Trophoblast cell (in vitro differentiated cells and primary cell): Measurements from ENCODE around the gene AQP1.

ENCODE experiments used
- DNase-seq, 2 donors: peaks; one replicate each; pipeline ENCODE4 v3.0.0-alpha.2; 2016
- H2AFZ ChIP-seq: 2 replicates; pipeline ENCODE4 v1.6.1; 2013; ENCODE audit warnings: low read length, moderate library complexity, mild to moderate bottlenecking; ENCODE audit not compliant: insufficient read depth, poor library complexity
- H2AK5ac ChIP-seq: 2 replicates; pipeline ENCODE4 v1.6.1; 2013; ENCODE audit warnings: mild to moderate bottlenecking, low read length
- H2BK120ac ChIP-seq: 2 replicates; pipeline ENCODE4 v1.6.1; 2013; ENCODE audit warnings: low read length, mild to moderate bottlenecking, moderate library complexity; ENCODE audit not compliant: insufficient read depth, poor library complexity
- H2BK12ac ChIP-seq: 2 replicates; pipeline ENCODE4 v1.6.1; 2013; ENCODE audit warnings: mild to moderate bottlenecking, low read length, moderate library complexity
- H2BK5ac ChIP-seq: 2 replicates; pipeline ENCODE4 v1.6.1; 2013; ENCODE audit warnings: low read length, low read depth, moderate library complexity, mild to moderate bottlenecking; ENCODE audit not compliant: poor library complexity
- H3K14ac ChIP-seq: 2 replicates; pipeline ENCODE4 v1.6.1; 2013; ENCODE audit warnings: mild to moderate bottlenecking, low read length
- H3K18ac ChIP-seq: 2 replicates; pipeline ENCODE4 v1.6.1; 2013; ENCODE audit warnings: mild to moderate bottlenecking, low read length
- H3K23ac ChIP-seq: 2 replicates; pipeline ENCODE4 v1.6.1; 2013; ENCODE audit warnings: low read length
- H3K27ac ChIP-seq: 2 replicates; pipeline ENCODE4 v1.5.1; 2013; ENCODE audit warnings: low read depth, mild to moderate bottlenecking, inconsistent platforms, low read length, moderate library complexity
- H3K27me3 ChIP-seq: 2 replicates; pipeline ENCODE4 v1.6.1; 2013; ENCODE audit warnings: inconsistent platforms, mild to moderate bottlenecking, low read length, moderate library complexity; ENCODE audit not compliant: insufficient read depth
- H3K36me3 ChIP-seq, 2 experiments: 1 replicate in 1 of 2; 2 replicates in 1 of 2; pipeline ENCODE4 v1.6.1; 2013; ENCODE audit warnings: low read length in 2 of 2, mild to moderate bottlenecking in 2 of 2, moderate library complexity in 1 of 2; ENCODE audit not compliant: insufficient read depth in 2 of 2, control insufficient read depth in 1 of 2
- H3K4ac ChIP-seq: 2 replicates; pipeline ENCODE4 v1.6.1; 2013; ENCODE audit warnings: low read depth, mild to moderate bottlenecking, low read length, moderate library complexity
- H3K4me1 ChIP-seq, 2 experiments: 1 replicate in 1 of 2; 2 replicates in 1 of 2; pipeline ENCODE4 v1.6.1; 2013; ENCODE audit warnings: low read length in 2 of 2, mild to moderate bottlenecking in 2 of 2, moderate library complexity in 1 of 2; ENCODE audit not compliant: insufficient read depth in 2 of 2, control insufficient read depth in 1 of 2
- H3K4me2 ChIP-seq: 2 replicates; pipeline ENCODE4 v1.6.1; 2013; ENCODE audit warnings: inconsistent platforms, mild to moderate bottlenecking, low read length, moderate library complexity
- H3K4me3 ChIP-seq: 2 replicates; pipeline ENCODE4 v1.5.1; 2013; ENCODE audit warnings: mild to moderate bottlenecking, low read depth, low read length, inconsistent platforms
- H3K79me1 ChIP-seq: one replicate; pipeline ENCODE4 v1.6.1; 2013; ENCODE audit warnings: low read length
- H3K79me2 ChIP-seq: 2 replicates; pipeline ENCODE4 v1.6.1; 2013; ENCODE audit warnings: low read length, mild to moderate bottlenecking; ENCODE audit not compliant: control insufficient read depth, insufficient read depth, poor library complexity
- H3K9ac ChIP-seq: 2 replicates; pipeline ENCODE4 v1.6.1; 2013; ENCODE audit warnings: mild to moderate bottlenecking, low read length
- H3K9me3 ChIP-seq: 2 replicates; pipeline ENCODE4 v1.6.1; 2013; ENCODE audit warnings: low read depth, mild to moderate bottlenecking, control low read depth, inconsistent platforms, low read length; ENCODE audit not compliant: insufficient read depth
- H4K12ac ChIP-seq: 2 replicates; pipeline ENCODE4 v1.6.1; 2013; ENCODE audit warnings: low read depth, mild to moderate bottlenecking, low read length, moderate library complexity
- H4K8ac ChIP-seq: 2 replicates; pipeline ENCODE4 v1.6.1; 2013; ENCODE audit warnings: low read depth, mild to moderate bottlenecking, low read length, moderate library complexity
- H4K91ac ChIP-seq: one replicate; pipeline ENCODE4 v1.6.1; 2013; ENCODE audit warnings: low read depth, mild to moderate bottlenecking, low read length, moderate library complexity
- WGBS: extraction: QIAGEN DNeasy Blood & Tissue Kit; methylation state at CpG from one replicate; pipeline ENCODE4 v1.1.7; 2013; ENCODE audit warnings: missing lambda C conversion rate; ENCODE audit not compliant: insufficient read length, insufficient coverage; ENCODE audit errors: extremely low coverage; 5-methylcytosine and 5-hydroxymethylcytosine counted together

Gene AQP1

DNA sequence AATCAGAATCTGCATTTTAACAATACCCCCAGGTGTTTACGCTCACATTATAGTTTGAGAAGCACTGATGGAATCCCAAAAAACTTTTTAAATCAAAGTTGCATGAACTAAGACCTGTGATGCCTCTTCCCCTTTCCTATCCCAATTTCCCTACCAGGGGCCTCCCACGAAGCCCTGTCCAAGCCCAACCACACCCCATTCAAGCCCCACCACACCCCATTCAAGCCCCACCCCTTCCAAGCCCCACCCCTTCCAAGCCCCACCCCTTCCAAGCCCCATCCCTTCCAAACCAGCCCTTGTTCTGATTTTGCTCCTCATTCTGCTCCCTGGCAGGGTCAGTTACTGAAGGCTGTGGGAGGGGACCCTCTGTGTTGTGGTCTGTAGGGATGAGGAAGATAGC, 9.8 kb upstream of the AQP1 start:
- no peak overlapping the region for H2AK5ac ChIP-seq
- no peak overlapping the region for H3K9ac ChIP-seq
- WGBS, result no CpG with 5 or more reads among the region's 2 CpGs
- no peak overlapping the region for H3K18ac ChIP-seq
- no peak overlapping the region for H2BK5ac ChIP-seq
- no peaks in the 10 kb centered on the region for H3K36me3 ChIP-seq
- no peak overlapping the region for H2BK12ac ChIP-seq
- H4K91ac ChIP-seq, result no peak overlapping the region
- H3K27me3 ChIP-seq, result no peaks in the 10 kb centered on the region
- no peak overlapping the region for H3K27ac ChIP-seq
- H3K4me3 ChIP-seq, result no peak overlapping the region
- H3K79me2 ChIP-seq, result no peaks in the 10 kb centered on the region
- no peaks in the 10 kb centered on the region for H3K4me1 ChIP-seq
- no peak overlapping the region for H3K14ac ChIP-seq
- no peaks in the 10 kb centered on the region for H3K9me3 ChIP-seq
- no peak overlapping the region for H3K4me2 ChIP-seq
- DNase-seq, result no peak
- H3K79me1 ChIP-seq, result no peaks in the 10 kb centered on the region
- no peak overlapping the region for H4K8ac ChIP-seq
- no peak overlapping the region for H3K4ac ChIP-seq
- no peak overlapping the region for H4K12ac ChIP-seq
- H2AFZ ChIP-seq, result no peak overlapping the region
- H2BK120ac ChIP-seq, result no peak overlapping the region
- no peak overlapping the region for H3K23ac ChIP-seq

DNA sequence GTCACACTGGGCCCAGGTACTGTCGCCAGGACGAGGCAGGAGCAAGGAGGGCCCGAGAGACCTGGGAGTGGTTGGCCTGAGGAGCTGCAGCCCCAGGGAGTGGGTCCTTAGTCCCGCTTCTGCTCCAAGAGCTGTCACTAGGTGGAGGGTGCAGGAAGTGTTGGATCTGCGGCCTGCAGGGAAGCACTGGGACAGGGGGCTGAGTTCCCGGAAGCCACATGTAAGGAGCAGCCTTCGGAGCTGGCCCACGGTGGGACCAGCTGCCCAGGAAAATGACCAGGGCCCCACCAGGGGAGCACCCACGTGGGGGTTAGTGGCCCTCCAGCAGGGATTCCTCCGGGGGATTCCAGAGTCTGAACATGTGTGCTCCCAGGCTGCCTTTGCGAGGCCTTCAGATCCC, 9.2 kb upstream of the AQP1 start:
- no peak overlapping the region for H3K18ac ChIP-seq
- H2BK12ac ChIP-seq, result no peak overlapping the region
- no peak overlapping the region for H3K14ac ChIP-seq
- no peak overlapping the region for H2BK5ac ChIP-seq
- H3K27ac ChIP-seq, result no peak overlapping the region
- H3K36me3 ChIP-seq, result no peaks in the 10 kb centered on the region
- no peak overlapping the region for H3K4me3 ChIP-seq
- no peak overlapping the region for H2AFZ ChIP-seq
- H3K4me2 ChIP-seq, result no peak overlapping the region
- H3K4ac ChIP-seq, result no peak overlapping the region
- no CpG with 5 or more reads among the region's 11 CpGs for WGBS
- H3K4me1 ChIP-seq, result no peaks in the 10 kb centered on the region
- DNase-seq, result no peak
- no peak overlapping the region for H2AK5ac ChIP-seq
- H4K12ac ChIP-seq, result no peak overlapping the region
- no peak overlapping the region for H4K8ac ChIP-seq
- H2BK120ac ChIP-seq, result no peak overlapping the region
- no peak overlapping the region for H3K9ac ChIP-seq
- no peaks in the 10 kb centered on the region for H3K79me1 ChIP-seq
- H3K9me3 ChIP-seq, result no peaks in the 10 kb centered on the region
- no peak overlapping the region for H3K23ac ChIP-seq
- H3K79me2 ChIP-seq, result no peaks in the 10 kb centered on the region
- no peaks in the 10 kb centered on the region for H3K27me3 ChIP-seq
- no peak overlapping the region for H4K91ac ChIP-seq

DNA sequence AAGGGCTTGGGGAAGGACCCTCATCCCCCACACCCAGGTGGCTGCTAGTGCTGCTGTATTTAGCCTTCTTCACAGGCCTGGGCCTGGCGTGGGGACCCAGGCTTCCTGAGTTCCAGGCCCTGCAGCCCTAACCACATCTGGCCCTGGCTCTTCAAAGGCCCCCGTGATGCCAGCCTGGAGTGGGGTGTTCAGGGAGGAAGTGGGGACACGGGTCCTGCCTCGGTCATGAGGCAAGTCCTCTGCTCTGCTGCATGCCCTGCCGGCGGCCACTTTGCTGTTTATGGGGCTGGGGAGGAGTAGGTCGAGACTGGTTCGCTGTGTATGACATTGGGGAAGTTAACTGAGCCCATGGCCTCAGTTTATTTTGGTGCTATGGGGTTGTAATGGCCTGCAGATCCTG, 8.5 kb upstream of the AQP1 start:
- no CpG with 5 or more reads among the region's 8 CpGs for WGBS
- DNase-seq, result no peak
- no peaks in the 10 kb centered on the region for H3K36me3 ChIP-seq
- no peaks in the 10 kb centered on the region for H3K79me2 ChIP-seq
- no peak overlapping the region for H3K23ac ChIP-seq
- no peak overlapping the region for H2BK5ac ChIP-seq
- H2AK5ac ChIP-seq, result no peak overlapping the region
- H3K79me1 ChIP-seq, result no peaks in the 10 kb centered on the region
- H2AFZ ChIP-seq, result no peak overlapping the region
- no peak overlapping the region for H3K18ac ChIP-seq
- no peak overlapping the region for H4K8ac ChIP-seq
- no peak overlapping the region for H3K14ac ChIP-seq
- H4K12ac ChIP-seq, result no peak overlapping the region
- no peak overlapping the region for H2BK12ac ChIP-seq
- no peaks in the 10 kb centered on the region for H3K4me1 ChIP-seq
- no peak overlapping the region for H3K9ac ChIP-seq
- no peak overlapping the region for H3K4ac ChIP-seq
- H3K27me3 ChIP-seq, result no peaks in the 10 kb centered on the region
- no peak overlapping the region for H3K4me3 ChIP-seq
- no peak overlapping the region for H4K91ac ChIP-seq
- no peak overlapping the region for H3K4me2 ChIP-seq
- no peak overlapping the region for H2BK120ac ChIP-seq
- no peak overlapping the region for H3K27ac ChIP-seq
- H3K9me3 ChIP-seq, result no peaks in the 10 kb centered on the region

DNA sequence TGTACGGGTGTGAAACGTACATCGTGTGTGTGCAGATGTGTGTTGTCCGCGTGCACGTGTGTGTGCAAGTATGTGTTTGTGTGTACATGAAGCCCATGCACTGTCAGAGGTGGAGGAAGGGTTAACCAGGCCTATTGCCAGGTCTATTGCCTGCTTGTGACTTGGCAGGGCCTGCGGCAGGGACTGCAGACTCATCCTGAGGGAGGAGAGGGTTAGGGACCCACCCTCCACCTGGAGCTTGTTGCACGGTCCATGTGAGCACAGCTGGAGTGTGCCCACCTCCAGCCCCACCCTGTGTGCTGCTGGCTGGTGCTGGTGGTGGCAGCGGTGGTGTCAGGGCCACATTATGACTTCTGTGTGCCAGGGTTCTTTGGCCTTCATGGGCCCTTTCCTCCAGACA, 7.1 kb upstream of the AQP1 start:
- no CpG with 5 or more reads among the region's 9 CpGs for WGBS

More for the DNA sequence above, 7.1 kb upstream of the AQP1 start:
- H3K79me2 ChIP-seq, result no peaks in the 10 kb centered on the region
- no peak overlapping the region for H3K27ac ChIP-seq
- no peak overlapping the region for H4K91ac ChIP-seq
- peak overlapping the region; percentile 8 for H3K4me3 ChIP-seq
- H4K8ac ChIP-seq, result no peak overlapping the region
- no peak overlapping the region for H2AK5ac ChIP-seq
- no peak overlapping the region for H2AFZ ChIP-seq
- H3K4me2 ChIP-seq, result no peak overlapping the region
- DNase-seq, result no peak
- H3K36me3 ChIP-seq, result no peaks in the 10 kb centered on the region
- H3K4ac ChIP-seq, result no peak overlapping the region
- H4K12ac ChIP-seq, result no peak overlapping the region
- no peaks in the 10 kb centered on the region for H3K79me1 ChIP-seq
- no peak overlapping the region for H3K9ac ChIP-seq
- H3K9me3 ChIP-seq, result no peaks in the 10 kb centered on the region
- H2BK120ac ChIP-seq, result no peak overlapping the region
- H2BK12ac ChIP-seq, result no peak overlapping the region
- H3K14ac ChIP-seq, result no peak overlapping the region
- no peak overlapping the region for H3K23ac ChIP-seq
- H2BK5ac ChIP-seq, result no peak overlapping the region
- no peak overlapping the region for H3K18ac ChIP-seq
- H3K27me3 ChIP-seq, result no peaks in the 10 kb centered on the region
- no peaks in the 10 kb centered on the region for H3K4me1 ChIP-seq
